Epithelial cell of proximal tubule (primary cell): ENCODE data around the gene FTSJ1. TPM values are rescaled to one million over a fixed set of nuclear protein-coding genes. Genes with fewer than 3 reads are reported as not detected.

ENCODE experiments used
- DNase-seq: peaks from one replicate; pipeline ENCODE4 v3.0.0-alpha.2; 2011; ENCODE audit warnings: low read depth
- H3K4me3 ChIP-seq: 2 replicates; pipeline ENCODE4 v1.5.1; 2011; ENCODE audit warnings: low read depth, mild to moderate bottlenecking, low read length
- total RNA-seq: library from RNA; depleted of rRNA; stranded (reverse); fragments of >200 nt; gene quantifications from 2 replicates; pipeline ENCODE4 v1.2.3, GENCODE V29; 2015
- TF ChIP-seq, protein P1 (sequence below): conservative IDR thresholded peaks from 2 replicates; pipeline ENCODE4 v1.5.1; 2012; ENCODE audit warnings: low read depth, mild to moderate bottlenecking, low read length

FTSJ1 gene
- total RNA-seq, 1 donor from 2014 or later = 63.5 TPM

DNA sequence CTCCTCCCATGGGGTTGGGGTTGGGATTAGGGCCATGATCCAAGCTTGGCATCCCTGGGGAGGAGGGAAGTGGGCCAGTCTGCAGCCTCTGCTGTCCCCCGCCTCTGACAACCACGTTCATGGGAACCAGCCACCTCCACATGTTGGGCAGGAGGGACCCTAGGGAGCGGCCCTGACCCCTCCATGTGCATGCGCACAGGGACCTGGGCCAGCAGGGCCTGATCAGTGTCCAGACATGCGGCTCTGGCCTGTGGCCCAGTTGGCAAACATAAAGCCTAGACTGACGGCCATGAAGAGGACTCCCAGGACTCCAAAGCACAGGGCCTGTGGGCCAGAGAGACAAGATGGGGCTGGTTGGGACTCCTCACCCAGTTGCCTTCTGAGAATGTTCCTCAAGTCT is 17.3 kb upstream of the FTSJ1 start:
- DNase-seq = no peak
- TF ChIP-seq, protein P1, sequence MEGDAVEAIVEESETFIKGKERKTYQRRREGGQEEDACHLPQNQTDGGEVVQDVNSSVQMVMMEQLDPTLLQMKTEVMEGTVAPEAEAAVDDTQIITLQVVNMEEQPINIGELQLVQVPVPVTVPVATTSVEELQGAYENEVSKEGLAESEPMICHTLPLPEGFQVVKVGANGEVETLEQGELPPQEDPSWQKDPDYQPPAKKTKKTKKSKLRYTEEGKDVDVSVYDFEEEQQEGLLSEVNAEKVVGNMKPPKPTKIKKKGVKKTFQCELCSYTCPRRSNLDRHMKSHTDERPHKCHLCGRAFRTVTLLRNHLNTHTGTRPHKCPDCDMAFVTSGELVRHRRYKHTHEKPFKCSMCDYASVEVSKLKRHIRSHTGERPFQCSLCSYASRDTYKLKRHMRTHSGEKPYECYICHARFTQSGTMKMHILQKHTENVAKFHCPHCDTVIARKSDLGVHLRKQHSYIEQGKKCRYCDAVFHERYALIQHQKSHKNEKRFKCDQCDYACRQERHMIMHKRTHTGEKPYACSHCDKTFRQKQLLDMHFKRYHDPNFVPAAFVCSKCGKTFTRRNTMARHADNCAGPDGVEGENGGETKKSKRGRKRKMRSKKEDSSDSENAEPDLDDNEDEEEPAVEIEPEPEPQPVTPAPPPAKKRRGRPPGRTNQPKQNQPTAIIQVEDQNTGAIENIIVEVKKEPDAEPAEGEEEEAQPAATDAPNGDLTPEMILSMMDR = no peak
- no peak overlapping the region for H3K4me3 ChIP-seq

DNA sequence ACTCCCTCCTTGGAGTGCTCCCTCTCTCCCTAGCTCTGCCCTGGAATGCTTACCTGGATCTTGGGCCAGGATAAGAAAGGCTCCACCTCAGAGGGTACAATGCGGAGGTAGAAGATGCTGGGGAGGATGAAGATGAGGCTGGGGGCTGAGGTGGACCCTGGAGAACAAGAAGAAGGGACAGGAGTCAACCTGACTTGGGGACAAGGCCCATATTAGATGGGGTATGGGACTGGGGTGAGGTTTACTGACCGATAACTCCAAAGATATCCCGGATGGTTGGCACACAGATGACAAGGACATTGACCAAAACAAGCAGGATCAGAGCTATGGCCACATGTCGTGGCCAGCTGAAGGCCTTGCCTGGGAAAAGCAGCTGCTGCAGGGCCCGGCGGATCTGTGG is 16.5 kb upstream of the FTSJ1 start:
- TF ChIP-seq, protein P1 = no peak

DNA sequence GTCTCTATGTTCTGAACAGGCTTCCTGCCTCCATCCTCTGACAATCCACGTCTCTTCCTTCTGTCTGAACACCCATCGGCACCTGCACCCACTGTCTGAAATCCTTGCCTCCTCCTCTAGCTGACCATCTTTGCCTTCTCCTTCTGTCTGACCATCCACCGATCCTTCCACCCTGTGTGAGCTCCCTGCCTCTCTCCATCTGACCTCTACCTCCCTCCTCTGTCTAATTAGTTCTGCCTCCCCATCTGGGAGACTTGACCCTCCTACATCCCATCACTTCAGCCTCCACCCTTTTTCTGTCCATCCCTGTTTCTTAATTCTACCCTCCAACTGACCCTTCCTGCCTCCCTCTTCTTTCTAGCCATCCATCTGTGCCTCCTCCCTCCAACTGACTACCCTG is 16.0 kb upstream of the FTSJ1 start:
- DNase-seq = no peak
- no peak overlapping the region for H3K4me3 ChIP-seq
- TF ChIP-seq, protein P1 = no peak

More for the DNA sequence above, 16.5 kb upstream of the FTSJ1 start:
- no peak overlapping the region for H3K4me3 ChIP-seq
- no peak for DNase-seq

DNA sequence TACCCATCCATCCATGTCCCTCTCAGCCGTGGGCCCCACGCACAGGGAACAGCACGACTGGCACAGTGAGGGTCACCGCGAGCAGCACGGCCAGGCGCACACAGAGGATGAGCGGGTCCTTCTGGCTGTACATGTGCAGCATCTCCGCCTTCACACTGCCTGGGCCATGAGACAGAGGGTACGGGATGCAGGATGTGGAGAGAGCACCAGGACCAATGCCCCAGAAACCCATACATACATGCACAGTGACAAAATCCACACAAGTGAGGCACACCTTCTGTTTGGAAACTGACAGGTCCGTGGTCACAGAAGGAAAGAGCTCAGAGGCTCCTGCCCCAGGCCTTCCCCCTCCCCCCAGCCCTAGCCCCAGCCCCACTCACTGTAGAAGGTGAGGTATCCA is 15.4 kb upstream of the FTSJ1 start:
- no peak for DNase-seq
- TF ChIP-seq, protein P1 = no peak
- H3K4me3 ChIP-seq = no peak overlapping the region

DNA sequence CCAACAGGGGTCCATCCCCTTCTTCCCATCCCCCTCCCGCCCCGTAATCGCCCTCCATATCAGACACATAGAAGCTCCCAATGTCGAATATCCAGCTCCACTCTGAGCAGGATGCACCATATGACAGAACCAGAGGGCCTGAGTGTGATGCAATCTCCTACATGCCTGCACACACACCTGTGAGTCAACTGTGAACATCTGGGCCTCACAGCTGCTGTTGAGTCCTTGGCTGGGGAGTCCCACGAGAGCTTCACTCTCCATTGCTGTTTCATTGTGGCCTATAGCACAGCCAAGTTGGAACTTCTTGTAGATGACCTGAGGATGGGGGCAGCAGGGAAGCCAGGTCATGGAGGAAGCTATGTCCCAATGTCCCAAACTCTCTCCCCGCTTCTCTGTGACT is 14.2 kb upstream of the FTSJ1 start:
- TF ChIP-seq, protein P1 = no peak
- no peak for DNase-seq
- H3K4me3 ChIP-seq = no peak overlapping the region

DNA sequence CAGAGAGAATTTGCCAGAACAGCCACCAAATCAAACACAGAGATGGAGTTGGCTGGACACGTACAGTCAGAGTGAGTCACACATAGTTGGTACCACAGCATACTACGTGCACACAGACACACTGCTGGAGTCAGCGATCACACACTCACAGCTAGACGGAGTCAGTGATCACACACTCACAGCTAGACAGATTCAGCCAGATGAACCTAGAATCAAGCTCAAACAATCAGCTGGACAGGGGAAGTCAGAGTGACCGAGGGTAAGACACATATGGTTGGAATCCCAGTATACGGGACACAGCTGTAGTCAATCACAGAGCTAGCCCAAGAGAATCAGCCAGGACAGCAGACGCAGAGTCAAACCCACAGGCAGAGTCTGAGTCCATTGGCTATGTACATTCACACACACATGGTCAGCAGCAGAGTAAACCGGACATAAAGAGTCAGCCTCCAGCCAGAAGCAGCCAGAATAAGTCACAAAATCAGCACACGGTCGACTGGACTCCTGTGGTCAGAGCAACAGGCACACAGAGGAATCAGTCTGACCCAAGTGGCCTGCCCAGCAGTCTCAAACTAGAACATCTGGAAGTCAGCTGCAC is 10.6 kb upstream of the FTSJ1 start:
- DNase-seq = no peak
- TF ChIP-seq, protein P1 = no peak

DNA sequence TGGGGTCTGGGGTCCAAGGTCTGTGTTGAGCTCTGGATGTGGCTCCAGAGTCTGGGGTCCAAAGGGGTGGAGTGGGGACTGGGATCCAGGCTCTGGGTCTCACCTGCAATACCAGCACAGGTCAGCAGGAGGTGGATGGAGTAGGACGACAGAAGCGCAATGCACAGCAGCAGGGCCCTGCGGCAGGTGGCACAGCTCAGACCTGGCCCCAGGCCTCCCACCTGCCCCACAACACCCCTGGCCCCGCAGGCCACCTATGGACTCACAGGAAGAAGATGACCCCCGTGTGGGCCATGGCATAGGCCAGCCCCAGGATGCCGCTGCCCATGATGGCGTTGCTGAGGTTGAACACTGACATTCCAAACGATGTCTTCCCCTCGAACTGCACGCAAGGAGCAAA is 9.3 kb upstream of the FTSJ1 start:
- no peak overlapping the region for H3K4me3 ChIP-seq
- DNase-seq = no peak
- TF ChIP-seq, protein P1 = peak; percentile 32

More for the DNA sequence above, 10.6 kb upstream of the FTSJ1 start:
- no peak overlapping the region for H3K4me3 ChIP-seq
